Transverse colon (tissue), 3 donors: ENCODE measurements around the gene RUNX1.

ENCODE experiments used
- CTCF ChIP-seq, 5 experiments: fragments of 200-600 bp in 3 of 5; fragments of 450-650 bp in 2 of 5; sonication (generic) in 3 of 5; IDR thresholded peaks; 1 replicate in 2 of 5; 2 replicates in 3 of 5; pipeline ENCODE4 v1.5.1; 2016 to 2017; ENCODE audit warnings: antibody characterized with exemption in 5 of 5, inconsistent platforms in 3 of 5, mild to moderate bottlenecking in 2 of 5, moderate library complexity in 1 of 5
- POLR2A ChIP-seq: fragments of 450-650 bp; IDR thresholded peaks from one replicate; pipeline ENCODE4 v1.6.1; 2016; ENCODE audit warnings: antibody characterized with exemption, mild to moderate bottlenecking, moderate library complexity

DNA sequence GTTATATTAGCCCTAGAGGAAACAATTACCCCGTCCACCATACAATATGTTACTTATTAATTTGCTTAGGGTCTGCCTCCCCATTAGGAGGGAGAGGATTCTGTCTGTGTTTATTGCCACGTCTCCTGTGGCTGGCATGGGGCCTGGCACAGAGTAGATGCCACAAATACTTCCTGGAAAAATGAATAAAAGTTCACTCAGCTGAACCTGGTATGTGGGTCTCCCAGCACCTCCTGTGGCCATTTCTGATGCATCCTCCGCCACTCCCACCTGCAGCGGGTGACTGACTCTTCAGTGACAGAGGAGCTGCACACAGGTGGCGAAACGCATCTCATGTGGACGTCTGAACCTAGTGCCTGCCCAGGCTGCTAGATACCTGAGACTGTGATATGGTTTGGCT is 267.6 kb downstream of the RUNX1 start:
- TF ChIP-seq CTCF (IDR thresholded peaks at IDR 0.05) (no peak), POLR2A (no peak)
